Measurements from ENCODE around the gene BAK1.

GRCh38 chr6:33549896-33550295 lies 30.2 kb downstream of the BAK1 start:
- TF ChIP-seq, protein P1, sequence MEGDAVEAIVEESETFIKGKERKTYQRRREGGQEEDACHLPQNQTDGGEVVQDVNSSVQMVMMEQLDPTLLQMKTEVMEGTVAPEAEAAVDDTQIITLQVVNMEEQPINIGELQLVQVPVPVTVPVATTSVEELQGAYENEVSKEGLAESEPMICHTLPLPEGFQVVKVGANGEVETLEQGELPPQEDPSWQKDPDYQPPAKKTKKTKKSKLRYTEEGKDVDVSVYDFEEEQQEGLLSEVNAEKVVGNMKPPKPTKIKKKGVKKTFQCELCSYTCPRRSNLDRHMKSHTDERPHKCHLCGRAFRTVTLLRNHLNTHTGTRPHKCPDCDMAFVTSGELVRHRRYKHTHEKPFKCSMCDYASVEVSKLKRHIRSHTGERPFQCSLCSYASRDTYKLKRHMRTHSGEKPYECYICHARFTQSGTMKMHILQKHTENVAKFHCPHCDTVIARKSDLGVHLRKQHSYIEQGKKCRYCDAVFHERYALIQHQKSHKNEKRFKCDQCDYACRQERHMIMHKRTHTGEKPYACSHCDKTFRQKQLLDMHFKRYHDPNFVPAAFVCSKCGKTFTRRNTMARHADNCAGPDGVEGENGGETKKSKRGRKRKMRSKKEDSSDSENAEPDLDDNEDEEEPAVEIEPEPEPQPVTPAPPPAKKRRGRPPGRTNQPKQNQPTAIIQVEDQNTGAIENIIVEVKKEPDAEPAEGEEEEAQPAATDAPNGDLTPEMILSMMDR (IDR thresholded peaks at IDR 0.05) = no peak
- TF ChIP-seq POLR2A (IDR thresholded peaks at IDR 0.05) = no peak
